Aortic smooth muscle cell (primary cell): Measurements from ENCODE around the gene CHAD. TPM values are rescaled to one million over a fixed set of nuclear protein-coding genes. Genes with fewer than 3 reads are reported as not detected.

Experiments
- total RNA-seq: library from RNA; depleted of rRNA; stranded (reverse); fragments of >200 nt; gene quantifications from 2 replicates; pipeline ENCODE4 v1.2.3, GENCODE V29; 2014

Gene CHAD, protein sequence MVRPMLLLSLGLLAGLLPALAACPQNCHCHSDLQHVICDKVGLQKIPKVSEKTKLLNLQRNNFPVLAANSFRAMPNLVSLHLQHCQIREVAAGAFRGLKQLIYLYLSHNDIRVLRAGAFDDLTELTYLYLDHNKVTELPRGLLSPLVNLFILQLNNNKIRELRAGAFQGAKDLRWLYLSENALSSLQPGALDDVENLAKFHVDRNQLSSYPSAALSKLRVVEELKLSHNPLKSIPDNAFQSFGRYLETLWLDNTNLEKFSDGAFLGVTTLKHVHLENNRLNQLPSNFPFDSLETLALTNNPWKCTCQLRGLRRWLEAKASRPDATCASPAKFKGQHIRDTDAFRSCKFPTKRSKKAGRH
- total RNA-seq, result not detected in 2 replicates

DNA sequence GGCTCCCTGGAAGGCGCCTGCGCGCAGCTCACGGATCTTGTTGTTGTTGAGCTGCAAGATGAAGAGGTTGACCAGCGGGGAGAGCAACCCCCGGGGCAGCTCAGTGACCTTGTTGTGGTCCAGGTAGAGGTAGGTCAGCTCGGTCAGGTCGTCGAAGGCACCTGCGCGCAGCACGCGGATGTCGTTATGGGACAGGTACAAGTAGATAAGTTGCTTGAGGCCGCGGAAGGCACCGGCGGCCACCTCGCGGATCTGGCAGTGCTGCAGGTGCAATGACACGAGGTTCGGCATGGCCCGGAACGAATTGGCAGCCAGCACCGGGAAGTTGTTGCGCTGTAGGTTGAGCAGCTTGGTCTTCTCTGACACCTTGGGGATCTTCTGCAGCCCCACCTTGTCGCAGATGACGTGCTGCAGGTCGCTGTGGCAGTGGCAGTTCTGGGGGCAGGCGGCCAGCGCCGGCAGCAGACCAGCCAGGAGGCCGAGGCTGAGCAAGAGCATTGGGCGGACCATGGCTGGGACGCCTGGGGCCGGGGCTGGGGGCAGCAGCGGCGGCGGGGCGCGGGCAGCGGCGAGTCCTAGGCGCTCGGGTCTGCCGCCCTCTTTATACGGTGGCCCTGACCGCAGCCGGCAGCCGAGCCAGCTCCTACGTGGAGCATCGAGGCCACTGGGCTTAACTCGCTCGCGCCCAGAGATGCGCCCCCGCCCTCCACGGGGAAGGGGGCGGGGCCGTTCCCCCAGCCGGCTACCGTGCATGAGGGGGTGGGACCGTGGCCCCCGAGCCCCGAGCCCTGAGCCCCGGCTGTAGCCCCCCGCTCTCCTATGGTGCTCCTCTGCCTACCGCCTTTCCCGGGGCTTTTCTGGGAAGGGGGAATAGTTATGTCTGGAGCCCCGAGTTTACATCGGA lies at the start of gene CHAD:
Gene CHAD (minus strand): TSS at position 577 of the 904 bp plus-strand sequence. CDS start 67 bp downstream, at position 510.

DNA sequence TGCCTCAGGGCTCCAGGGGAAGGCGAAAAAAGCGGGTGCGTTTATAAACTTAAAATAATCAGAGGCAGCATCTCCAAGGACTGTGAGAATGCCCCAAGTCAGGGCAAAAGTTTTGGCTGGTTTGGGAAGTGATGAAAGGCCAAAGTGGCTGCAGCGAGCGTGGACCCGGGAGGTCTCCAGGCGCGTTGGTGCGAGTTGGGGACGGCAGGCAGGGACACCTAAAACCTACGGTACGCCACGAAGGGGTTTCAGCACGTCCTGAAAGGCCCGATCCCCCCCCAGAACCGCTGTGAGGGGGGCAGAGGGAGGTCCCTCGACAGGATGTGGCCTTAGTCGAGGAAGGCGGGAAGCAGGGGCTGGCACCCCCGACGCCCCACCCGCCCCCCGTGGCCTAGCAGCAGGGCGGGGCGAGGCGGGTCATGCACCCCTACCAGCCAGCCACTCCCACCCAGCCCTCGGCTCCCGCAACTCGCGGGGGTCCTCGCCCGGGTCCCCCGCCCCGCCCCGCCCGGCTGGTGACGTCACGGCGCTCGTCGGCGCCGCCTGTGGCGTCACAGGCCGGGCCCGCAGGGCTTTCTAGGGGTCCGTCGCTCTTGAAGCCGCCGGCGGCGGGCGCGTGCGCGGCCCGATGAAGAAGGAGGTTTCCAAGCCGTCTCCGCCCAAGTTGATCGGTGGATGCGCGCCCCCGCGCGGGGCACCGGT lies 39.3 kb upstream of the CHAD start, which contains the start of gene MYCBPAP:
Gene MYCBPAP (plus strand): TSS at position 569 of the 702 bp plus-strand sequence. CDS start 236 bp downstream, outside the sequence.

DNA sequence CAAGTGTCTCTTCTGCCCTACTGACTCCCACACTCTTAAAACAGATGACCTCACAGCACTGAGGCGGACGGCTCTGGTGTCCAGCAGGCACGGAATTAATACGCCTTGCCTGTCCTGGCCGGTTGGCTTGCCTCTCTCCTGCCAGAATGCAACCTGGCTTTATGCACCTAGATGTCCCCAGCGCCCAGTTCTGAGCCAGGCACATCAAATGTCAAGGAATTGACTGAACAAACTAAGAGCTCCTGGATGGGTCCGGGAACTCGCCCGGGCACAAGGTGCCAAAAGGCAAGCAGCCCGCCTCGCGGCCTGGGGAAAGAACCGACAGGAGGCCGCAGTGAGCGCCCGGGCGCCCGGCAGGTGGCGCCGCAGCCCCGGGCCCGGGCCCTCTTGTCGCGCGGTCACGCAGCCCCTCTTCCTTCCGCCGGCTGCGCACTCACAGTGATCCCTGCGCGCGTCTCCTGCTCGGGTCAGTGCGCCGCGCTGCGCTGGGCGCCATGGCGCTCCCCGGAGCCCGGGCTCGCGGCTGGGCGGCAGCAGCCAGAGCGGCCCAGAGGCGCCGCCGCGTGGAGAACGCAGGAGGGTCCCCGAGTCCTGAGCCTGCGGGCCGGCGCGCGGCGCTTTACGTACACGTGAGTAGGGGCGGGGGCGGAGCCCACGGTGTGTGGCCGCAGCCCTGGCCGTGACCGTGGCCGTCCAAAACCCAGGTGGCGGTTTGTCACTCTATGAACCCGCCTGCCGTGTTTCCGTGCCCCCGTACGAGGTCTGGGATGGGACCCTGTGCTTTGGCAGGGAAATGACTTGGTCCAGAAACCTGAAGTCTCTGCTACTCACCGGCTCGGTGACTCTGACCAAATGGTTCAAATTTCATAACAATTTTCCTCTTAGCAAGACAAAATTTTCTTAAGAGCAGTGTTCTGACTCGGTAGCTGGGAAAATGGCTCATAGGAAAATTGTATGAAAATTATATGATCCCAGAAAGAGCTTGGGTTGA lies 10.0 kb upstream of the CHAD start, which contains the start of gene RSAD1:
Gene RSAD1 (plus strand): TSS at position 470 of the 991 bp plus-strand sequence. CDS start 25 bp downstream, at position 495.

DNA sequence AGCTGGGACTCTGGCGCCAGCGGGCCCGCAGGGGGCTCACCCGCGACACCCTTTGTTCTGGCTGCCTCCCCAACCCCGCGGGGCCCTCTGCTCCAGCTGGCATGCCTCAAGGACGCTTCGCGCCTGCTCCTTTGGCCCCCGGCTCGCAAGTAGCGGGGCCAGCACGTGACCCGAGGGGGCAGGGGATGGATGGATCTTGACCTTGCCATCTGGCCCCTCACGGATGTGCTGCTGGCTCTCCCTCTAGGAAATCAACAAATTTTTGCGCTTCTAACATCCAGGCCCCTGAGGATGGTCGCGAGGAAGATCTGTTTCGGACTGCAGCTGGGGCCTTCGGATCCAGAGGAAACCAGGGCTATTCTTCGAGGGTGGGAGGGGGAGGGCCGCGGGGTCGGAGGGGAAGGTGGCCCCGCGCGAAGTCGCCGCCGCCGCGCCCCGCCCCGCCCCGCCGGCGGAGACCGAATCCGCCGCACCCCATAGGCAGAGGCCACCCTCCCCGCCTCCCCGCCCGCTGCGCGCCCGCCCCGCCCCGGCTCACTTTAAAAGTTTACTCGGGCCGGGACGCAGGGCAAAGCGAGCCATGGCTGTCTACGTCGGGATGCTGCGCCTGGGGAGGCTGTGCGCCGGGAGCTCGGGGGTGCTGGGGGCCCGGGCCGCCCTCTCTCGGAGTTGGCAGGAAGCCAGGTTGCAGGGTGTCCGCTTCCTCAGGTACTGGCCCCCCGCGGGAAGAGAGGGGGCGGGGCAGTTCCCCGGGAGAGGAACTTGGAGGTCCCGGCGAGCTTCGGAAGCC lies 42.8 kb downstream of the CHAD start, which contains the start of gene ACSF2:
Gene ACSF2 (plus strand): TSS at position 537 of the 790 bp plus-strand sequence. CDS start 44 bp downstream, at position 581.

Other genes with a start within 250 kb of the CHAD start
- gene TMEM92, start 194.4 kb downstream of the CHAD start, total RNA-seq, result not detected in 2 replicates
- gene XYLT2, start 122.8 kb downstream of the CHAD start, total RNA-seq, result 48.9 and 61.4 TPM in 2 replicates
- gene MRPL27, start 95.7 kb downstream of the CHAD start, total RNA-seq, result 58.3 and 65.5 TPM in 2 replicates
- gene EME1, start 95.7 kb downstream of the CHAD start, total RNA-seq, result 5.0 and 9.2 TPM in 2 replicates
- 133 and 169 TPM in 2 replicates for gene LRRC59, start 71.4 kb downstream of the CHAD start, total RNA-seq
- gene ACSF2, start 42.7 kb downstream of the CHAD start, total RNA-seq, result 10.2 and 14.9 TPM in 2 replicates
- 15.7 and 18.5 TPM in 2 replicates for gene RSAD1, start 10.0 kb upstream of the CHAD start, total RNA-seq
- 1.7 and 2.4 TPM in 2 replicates for gene MYCBPAP, start 39.6 kb upstream of the CHAD start, total RNA-seq
- gene EPN3, start 63.9 kb upstream of the CHAD start, total RNA-seq, result 0.13 TPM in 1 of 2 replicates, not detected in the other
- 67.6 and 68.8 TPM in 2 replicates for gene SPATA20, start 78.3 kb upstream of the CHAD start, total RNA-seq
- 0.37 and 0.40 TPM in 2 replicates for gene CACNA1G, start 91.8 kb upstream of the CHAD start, total RNA-seq
- gene ABCC3, start 166.0 kb upstream of the CHAD start, total RNA-seq, result 5.4 and 7.4 TPM in 2 replicates
- 28.7 and 32.6 TPM in 2 replicates for gene ANKRD40, start 239.0 kb upstream of the CHAD start, total RNA-seq